Cardiac muscle cell (in vitro differentiated cells and primary cell): ENCODE measurements around the gene ATP13A2. TPM values are rescaled to one million over a fixed set of nuclear protein-coding genes. Genes with fewer than 3 reads are reported as not detected.

Experiments used
- DNase-seq, 2 donors: peaks; one replicate each; pipeline versions ENCODE4 v3.0.0 to v3.0.0-alpha.2; 2010 to 2017; ENCODE audit warnings: low read depth in 1 of 2, low spot score in 1 of 2
- H3K27ac ChIP-seq: fragments of 200-600 bp; sonication (generic); 2 replicates; pipeline ENCODE4 v1.5.1; 2016
- H3K27me3 ChIP-seq: fragments of 200-600 bp; sonication (generic); 2 replicates; pipeline ENCODE4 v1.6.0; 2016; ENCODE audit warnings: control low read depth
- H3K36me3 ChIP-seq: fragments of 200-600 bp; sonication (generic); 2 replicates; pipeline ENCODE4 v1.5.1; 2016; ENCODE audit warnings: control low read depth
- H3K4me1 ChIP-seq: fragments of 200-600 bp; sonication (generic); 2 replicates; pipeline ENCODE4 v1.8.1; 2017; ENCODE audit warnings: low read depth, mild to moderate bottlenecking, mixed run types
- H3K4me3 ChIP-seq: fragments of 200-600 bp; sonication (generic); 2 replicates; pipeline ENCODE4 v1.5.1; 2016; ENCODE audit warnings: mild to moderate bottlenecking
- H3K9me3 ChIP-seq: fragments of 200-600 bp; sonication (generic); 2 replicates; pipeline ENCODE4 v1.5.1; 2017; ENCODE audit warnings: low read depth, mild to moderate bottlenecking, control low read depth
- polyA plus RNA-seq: library from polyadenylated mRNA; unstranded; fragments of >200 nt; fragmentation: Nextera tagmentation; extraction: Ambion mirVana; gene quantifications from 2 replicates; pipeline ENCODE4 v1.2.1, GENCODE V29; 2016
- total RNA-seq: library from RNA; depleted of rRNA; stranded (reverse); fragments of >200 nt; gene quantifications from 2 replicates; pipeline ENCODE4 v1.2.3, GENCODE V29; 2016
- TF ChIP-seq, protein P1 (sequence below): IDR thresholded peaks from 2 replicates; pipeline ENCODE4 v1.5.1; 2012; ENCODE audit warnings: low read depth, mild to moderate bottlenecking, low read length

The ATP13A2 gene
- total and polyA plus RNA-seq, 2 experiments from 2014 or later, result 44.7 to 76.8 TPM

DNA sequence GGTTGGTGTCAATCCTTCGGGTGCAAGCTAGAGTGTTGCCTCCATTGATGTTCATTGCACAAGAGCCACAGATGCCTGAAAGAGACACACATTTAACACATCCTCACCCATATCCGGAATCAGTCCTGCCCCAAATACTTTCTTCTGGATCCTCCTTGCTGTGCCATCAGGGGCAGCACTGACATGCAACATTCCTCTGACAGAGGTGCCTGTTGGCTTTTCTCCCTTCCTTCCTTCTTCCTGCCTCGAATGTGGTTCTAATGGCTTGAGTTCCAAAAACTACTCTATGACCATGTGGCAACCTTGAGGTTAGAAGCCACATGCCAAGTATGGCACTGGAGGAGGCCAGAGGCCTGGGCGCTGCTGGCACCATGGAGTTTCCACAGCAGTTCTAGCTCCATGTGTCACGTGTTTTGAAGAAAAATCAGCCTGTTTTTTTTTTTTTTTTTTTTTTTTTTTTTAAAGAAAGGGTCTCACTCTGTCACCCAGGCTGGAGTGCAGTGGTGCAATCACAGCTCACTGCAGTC is 17.0 kb upstream of the ATP13A2 start:
- Histone ChIP-seq H3K27ac (no peak overlapping the region), H3K4me1 (no peaks in the 10 kb centered on the region), H3K36me3 (peaks cover 66% of the 10 kb centered on the region), H3K27me3 (no peaks in the 10 kb centered on the region), H3K4me3 (no peak overlapping the region), H3K9me3 (no peaks in the 10 kb centered on the region)
- no peak for DNase-seq
- TF ChIP-seq, protein P1, sequence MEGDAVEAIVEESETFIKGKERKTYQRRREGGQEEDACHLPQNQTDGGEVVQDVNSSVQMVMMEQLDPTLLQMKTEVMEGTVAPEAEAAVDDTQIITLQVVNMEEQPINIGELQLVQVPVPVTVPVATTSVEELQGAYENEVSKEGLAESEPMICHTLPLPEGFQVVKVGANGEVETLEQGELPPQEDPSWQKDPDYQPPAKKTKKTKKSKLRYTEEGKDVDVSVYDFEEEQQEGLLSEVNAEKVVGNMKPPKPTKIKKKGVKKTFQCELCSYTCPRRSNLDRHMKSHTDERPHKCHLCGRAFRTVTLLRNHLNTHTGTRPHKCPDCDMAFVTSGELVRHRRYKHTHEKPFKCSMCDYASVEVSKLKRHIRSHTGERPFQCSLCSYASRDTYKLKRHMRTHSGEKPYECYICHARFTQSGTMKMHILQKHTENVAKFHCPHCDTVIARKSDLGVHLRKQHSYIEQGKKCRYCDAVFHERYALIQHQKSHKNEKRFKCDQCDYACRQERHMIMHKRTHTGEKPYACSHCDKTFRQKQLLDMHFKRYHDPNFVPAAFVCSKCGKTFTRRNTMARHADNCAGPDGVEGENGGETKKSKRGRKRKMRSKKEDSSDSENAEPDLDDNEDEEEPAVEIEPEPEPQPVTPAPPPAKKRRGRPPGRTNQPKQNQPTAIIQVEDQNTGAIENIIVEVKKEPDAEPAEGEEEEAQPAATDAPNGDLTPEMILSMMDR, result no peak

DNA sequence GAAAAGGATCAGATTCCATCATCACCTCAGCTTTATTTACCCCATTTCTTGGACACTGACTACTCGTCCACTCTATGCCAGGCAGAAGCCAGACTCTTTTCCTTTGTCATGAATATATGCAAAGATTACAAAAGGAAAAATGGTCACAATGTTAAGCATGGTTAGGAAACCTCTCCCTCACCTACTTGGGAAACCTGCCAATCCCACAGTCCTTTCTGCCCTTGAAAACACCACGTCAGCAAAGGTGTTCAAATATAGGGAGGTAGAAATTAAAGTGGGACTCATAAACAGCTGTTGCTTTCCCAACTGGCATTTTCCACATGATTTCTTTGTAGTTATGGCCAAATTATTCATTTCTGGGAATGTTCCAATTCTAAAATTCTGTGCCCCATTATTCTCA is 16.2 kb upstream of the ATP13A2 start:
- Histone ChIP-seq H3K4me3 (no peak overlapping the region), H3K4me1 (peaks cover 3% of the 10 kb centered on the region), H3K36me3 (peaks cover 68% of the 10 kb centered on the region), H3K27ac (no peak overlapping the region), H3K27me3 (no peaks in the 10 kb centered on the region), H3K9me3 (no peaks in the 10 kb centered on the region)
- TF ChIP-seq, protein P1, result no peak
- DNase-seq, result no peak

DNA sequence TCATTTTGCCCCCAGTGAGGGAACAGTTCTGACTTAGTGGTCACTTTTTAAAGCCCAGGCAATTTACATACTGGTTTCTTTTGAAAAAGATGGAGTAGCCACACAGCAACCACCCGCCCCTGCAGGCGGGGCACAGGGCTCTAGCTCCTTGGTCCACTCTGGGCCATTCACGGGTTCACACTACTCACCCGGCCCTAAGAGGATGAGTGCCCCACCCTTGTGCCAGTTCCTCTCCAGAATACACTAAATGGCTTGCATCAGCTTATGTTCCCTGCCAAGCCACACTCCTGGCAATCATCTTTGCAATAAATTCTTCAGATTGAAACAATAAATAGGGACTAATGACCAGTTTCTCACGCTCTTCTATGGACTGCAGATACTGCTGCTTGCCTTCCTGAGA is 15.7 kb upstream of the ATP13A2 start:
- Histone ChIP-seq H3K36me3 (peaks cover 68% of the 10 kb centered on the region), H3K9me3 (no peaks in the 10 kb centered on the region), H3K27ac (no peak overlapping the region), H3K4me3 (no peak overlapping the region), H3K4me1 (peaks cover 3% of the 10 kb centered on the region), H3K27me3 (no peaks in the 10 kb centered on the region)
- TF ChIP-seq, protein P1, result no peak
- no peak for DNase-seq

DNA sequence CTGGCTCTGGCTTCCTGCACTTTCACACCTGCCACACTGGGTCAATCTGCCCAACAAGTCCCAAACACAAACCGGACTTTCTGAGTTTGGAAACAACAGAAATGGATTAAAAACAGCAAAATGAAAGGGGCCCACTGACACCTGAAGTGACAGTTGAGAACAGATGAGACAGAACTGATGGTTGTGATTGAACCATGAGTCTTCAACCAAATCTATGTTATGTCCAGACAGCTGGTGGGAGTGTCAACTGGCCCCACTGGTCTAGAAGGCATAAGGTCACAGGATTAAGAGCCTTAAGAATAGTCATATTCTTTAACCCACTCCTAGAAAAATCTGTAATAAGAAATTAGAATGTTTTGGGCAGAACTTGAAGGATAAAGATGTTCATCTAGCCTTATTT is 13.0 kb upstream of the ATP13A2 start:
- Histone ChIP-seq H3K9me3 (no peaks in the 10 kb centered on the region), H3K4me1 (peaks cover 3% of the 10 kb centered on the region), H3K36me3 (peaks cover 86% of the 10 kb centered on the region), H3K27ac (no peak overlapping the region), H3K27me3 (no peaks in the 10 kb centered on the region), H3K4me3 (no peak overlapping the region)
- TF ChIP-seq, protein P1, result no peak
- no peak for DNase-seq

DNA sequence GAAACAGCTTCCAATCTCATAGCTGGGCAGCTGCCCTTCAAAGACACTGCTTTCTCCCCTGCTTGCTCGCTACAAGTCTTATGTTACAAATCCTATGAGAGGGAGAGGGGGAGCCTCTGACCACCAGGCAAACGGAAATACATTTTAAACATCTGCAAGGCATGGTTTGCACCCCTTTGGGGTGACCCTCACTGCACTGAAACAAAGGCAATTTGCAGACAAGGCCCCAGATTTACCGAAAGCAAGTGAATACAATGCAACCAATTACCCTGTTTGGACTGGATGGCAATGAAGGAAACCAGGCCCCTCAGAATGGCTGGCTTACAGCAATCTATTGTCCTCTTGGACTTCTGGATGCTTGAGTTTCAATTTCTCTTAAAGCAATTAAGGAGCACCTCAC is 11.8 kb upstream of the ATP13A2 start:
- peak overlapping the region; percentile 20 for H3K27ac ChIP-seq
- H3K4me1 ChIP-seq, result peaks cover 3% of the 10 kb centered on the region
- H3K9me3 ChIP-seq, result no peaks in the 10 kb centered on the region
- H3K27me3 ChIP-seq, result no peaks in the 10 kb centered on the region
- H3K4me3 ChIP-seq, result no peak overlapping the region
- H3K36me3 ChIP-seq, result peaks cover 90% of the 10 kb centered on the region
- no peak for DNase-seq
- TF ChIP-seq, protein P1, result no peak

DNA sequence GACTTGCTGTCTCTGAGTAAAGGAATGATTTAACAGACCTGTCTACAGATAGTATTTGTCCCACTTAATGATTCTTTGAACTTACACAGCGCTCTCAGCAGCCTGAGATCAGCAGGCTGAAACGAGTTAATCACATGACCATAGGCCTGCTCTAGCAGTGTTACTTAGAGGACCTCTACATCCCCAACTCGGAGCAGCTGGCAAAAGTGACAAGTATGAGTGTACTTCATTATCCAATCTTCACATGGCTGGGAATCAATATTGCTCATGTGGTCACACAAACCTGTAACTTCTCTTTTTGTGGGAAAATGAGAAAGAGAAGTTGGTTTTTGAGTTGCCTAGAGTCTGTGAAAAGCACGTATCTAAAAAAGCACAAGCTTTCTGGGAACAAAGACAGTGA is 11.4 kb upstream of the ATP13A2 start:
- H3K36me3 ChIP-seq, result peaks cover 87% of the 10 kb centered on the region
- peaks cover 3% of the 10 kb centered on the region for H3K4me1 ChIP-seq
- no peaks in the 10 kb centered on the region for H3K9me3 ChIP-seq
- H3K27me3 ChIP-seq, result no peaks in the 10 kb centered on the region
- no peak overlapping the region for H3K4me3 ChIP-seq
- H3K27ac ChIP-seq, result peak overlapping the region; percentile 20
- TF ChIP-seq, protein P1, result no peak
- DNase-seq, result no peak
